RWPE2 (cell line): ENCODE data around the gene MRPL4.

Source experiments
- ATAC-seq: fragments of 200-7000 bp; cut with Tn5 transposase; 3 replicates; pipeline ENCODE4 v1.9.1; 2021; ENCODE audit warnings: low read depth
- DNase-seq: peaks from one replicate; pipeline ENCODE4 v3.0.0-alpha.2; 2020; ENCODE audit warnings: low spot score
- H3K27ac ChIP-seq: fragments of 450-650 bp; 2 replicates; pipeline ENCODE4 v1.5.1; 2017; ENCODE audit warnings: mild to moderate bottlenecking; ENCODE audit not compliant: poor library complexity, severe bottlenecking
- H3K27me3 ChIP-seq: fragments of 250-450 bp; sonication (Bioruptor Pico); 2 replicates; pipeline ENCODE4 v1.5.1; 2021; ENCODE audit warnings: mild to moderate bottlenecking, moderate library complexity; ENCODE audit not compliant: insufficient read depth, poor library complexity, severe bottlenecking
- H3K36me3 ChIP-seq: fragments of 250-450 bp; sonication (Bioruptor Pico); 2 replicates; pipeline ENCODE4 v1.5.1; 2020; ENCODE audit warnings: low read depth, mild to moderate bottlenecking, moderate library complexity
- H3K4me1 ChIP-seq: fragments of 250-450 bp; sonication (Bioruptor Pico); 2 replicates; pipeline ENCODE4 v1.5.1; 2021; ENCODE audit warnings: mild to moderate bottlenecking, moderate library complexity; ENCODE audit not compliant: insufficient read depth, poor library complexity, severe bottlenecking
- H3K4me3 ChIP-seq: fragments of 250-450 bp; sonication (Bioruptor Pico); 2 replicates; pipeline ENCODE4 v1.5.1; 2021; ENCODE audit warnings: mild to moderate bottlenecking, moderate library complexity; ENCODE audit not compliant: severe bottlenecking
- H3K9me3 ChIP-seq: fragments of 250-450 bp; sonication (Bioruptor Pico); 2 replicates; pipeline ENCODE4 v1.5.1; 2021; ENCODE audit warnings: mild to moderate bottlenecking, moderate library complexity; ENCODE audit not compliant: severe bottlenecking
- CTCF ChIP-seq: fragments of 450-650 bp; IDR thresholded peaks from one replicate; pipeline ENCODE4 v1.5.1; 2017; ENCODE audit warnings: mild to moderate bottlenecking, moderate library complexity; ENCODE audit not compliant: poor library complexity, severe bottlenecking

Gene MRPL4

GRCh38 chr19:10207026-10207425 lies 45.0 kb upstream of the MRPL4 start:
- no peak overlapping the region for H3K4me3 ChIP-seq
- H3K4me1 ChIP-seq: no peaks in the 10 kb centered on the region
- no peaks in the 10 kb centered on the region for H3K9me3 ChIP-seq
- ATAC-seq: no peak
- H3K36me3 ChIP-seq: no peaks in the 10 kb centered on the region
- TF ChIP-seq CTCF: no peak
- no peaks in the 10 kb centered on the region for H3K27me3 ChIP-seq
- no peak for DNase-seq
- H3K27ac ChIP-seq: no peak overlapping the region

- no peak for TF ChIP-seq CTCF
- H3K27me3 ChIP-seq: no peaks in the 10 kb centered on the region
- H3K4me3 ChIP-seq: no peak overlapping the region
- H3K4me1 ChIP-seq: no peaks in the 10 kb centered on the region
- no peak overlapping the region for H3K27ac ChIP-seq
- DNase-seq: no peak
- no peaks in the 10 kb centered on the region for H3K9me3 ChIP-seq
- ATAC-seq: peak; percentile 60; the same call in 2 of the 3 replicates
- no peaks in the 10 kb centered on the region for H3K36me3 ChIP-seq
These were observed 42.7 kb upstream of the MRPL4 start for GRCh38 chr19:10209315-10209714.

- Histone ChIP-seq H3K4me3 (no peak overlapping the region), H3K27ac (no peak overlapping the region), H3K9me3 (no peaks in the 10 kb centered on the region), H3K4me1 (peaks cover 5% of the 10 kb centered on the region), H3K36me3 (no peaks in the 10 kb centered on the region), H3K27me3 (no peaks in the 10 kb centered on the region)
- DNase-seq (no peak), ATAC-seq (no peak)
- no peak for TF ChIP-seq CTCF
These were observed 41.0 kb upstream of the MRPL4 start for GRCh38 chr19:10211061-10211460.

- Histone ChIP-seq H3K4me3 (no peak overlapping the region), H3K27ac (no peak overlapping the region), H3K27me3 (no peaks in the 10 kb centered on the region), H3K4me1 (peaks cover 5% of the 10 kb centered on the region), H3K36me3 (no peaks in the 10 kb centered on the region), H3K9me3 (no peaks in the 10 kb centered on the region)
- no peak for TF ChIP-seq CTCF
- DNase-seq (no peak), ATAC-seq (no peak)
These were observed 40.3 kb upstream of the MRPL4 start for GRCh38 chr19:10211691-10212090.

GRCh38 chr19:10214784-10215183 lies 37.2 kb upstream of the MRPL4 start:
- no peak overlapping the region for H3K4me3 ChIP-seq
- no peaks in the 10 kb centered on the region for H3K9me3 ChIP-seq
- TF ChIP-seq CTCF: no peak
- H3K4me1 ChIP-seq: peaks cover 5% of the 10 kb centered on the region
- H3K27ac ChIP-seq: no peak overlapping the region
- ATAC-seq: peak; percentile 61; the same call in 2 of the 3 replicates
- H3K27me3 ChIP-seq: no peaks in the 10 kb centered on the region
- no peaks in the 10 kb centered on the region for H3K36me3 ChIP-seq
- DNase-seq: no peak
